ES-I3 (cell line): ENCODE measurements around the gene SEMA3C.

Source experiments
- H3K36me3 ChIP-seq: 2 replicates; pipeline ENCODE4 v1.6.1; 2013; ENCODE audit warnings: mild to moderate bottlenecking, low read length, control low read depth, moderate library complexity; ENCODE audit not compliant: insufficient read depth
- H3K4me1 ChIP-seq: 2 replicates; pipeline ENCODE4 v1.6.1; 2013; ENCODE audit warnings: mild to moderate bottlenecking, control low read depth, low read length; ENCODE audit not compliant: insufficient read depth
- H3K9ac ChIP-seq: 2 replicates; pipeline ENCODE4 v1.6.1; 2013; ENCODE audit warnings: low read depth, mild to moderate bottlenecking, low read length, moderate library complexity
- H3K9me3 ChIP-seq: 2 replicates; pipeline ENCODE4 v1.6.1; 2013; ENCODE audit warnings: mild to moderate bottlenecking, low read length, moderate library complexity; ENCODE audit not compliant: control insufficient read depth, insufficient read depth

SEMA3C gene

GRCh38 chr7:80916770-80917741 lies 1.8 kb downstream of the SEMA3C start:
- H3K36me3 ChIP-seq = no peaks in the 10 kb centered on the region
- no peak overlapping the region for H3K9ac ChIP-seq
- H3K4me1 ChIP-seq = no peaks in the 10 kb centered on the region; the same call in 1 of the 2 replicates
- H3K9me3 ChIP-seq = no peaks in the 10 kb centered on the region

DNA sequence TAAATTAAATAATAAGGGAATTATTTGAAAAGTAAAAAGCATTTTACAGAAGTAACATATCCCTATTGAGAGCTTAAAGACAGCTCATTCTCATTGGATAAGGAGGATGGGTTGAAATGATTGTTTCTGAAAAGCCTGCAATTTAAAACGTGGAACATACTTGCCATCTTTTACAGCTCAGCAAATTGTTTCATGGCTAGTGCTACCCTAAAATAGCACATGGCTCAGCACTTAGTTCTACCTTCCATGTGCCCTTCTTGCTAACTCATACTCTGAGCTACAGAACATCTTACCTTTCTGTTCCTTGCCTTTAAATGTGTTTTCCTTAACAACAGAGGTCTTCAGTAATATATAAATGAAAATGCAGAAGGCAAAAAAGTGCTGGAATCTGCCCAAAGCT lies 8.6 kb downstream of the SEMA3C start:
- Histone ChIP-seq H3K36me3 (no peaks in the 10 kb centered on the region), H3K4me1 (0 out of 2 replicates have a peak, but pooled peaks cover 4% of the 10 kb centered on the region), H3K9me3 (no peaks in the 10 kb centered on the region), H3K9ac (no peak overlapping the region)

GRCh38 chr7:80908360-80908797 lies 10.5 kb downstream of the SEMA3C start:
- Histone ChIP-seq H3K9ac (no peak overlapping the region), H3K36me3 (no peaks in the 10 kb centered on the region), H3K4me1 (0 out of 2 replicates have a peak, but pooled peaks cover 4% of the 10 kb centered on the region), H3K9me3 (no peaks in the 10 kb centered on the region)

DNA sequence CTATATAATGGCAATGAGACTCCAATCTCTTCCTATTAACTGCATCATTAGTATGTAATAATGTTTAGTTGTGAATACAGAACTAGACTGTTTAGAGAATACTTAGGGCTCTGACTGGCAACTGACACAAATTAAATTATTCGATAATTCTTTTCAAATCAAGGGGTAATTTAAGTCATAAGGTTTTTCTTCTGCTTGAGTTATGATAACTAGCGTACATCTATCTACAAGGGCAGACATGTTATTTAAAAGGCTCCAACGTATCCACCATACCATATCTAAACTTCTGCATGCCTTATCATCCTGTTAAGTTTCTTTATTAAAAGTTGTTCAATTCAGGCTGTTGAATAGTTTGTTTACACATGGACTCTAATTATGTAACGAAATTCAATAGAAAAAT lies 11.2 kb downstream of the SEMA3C start:
- Histone ChIP-seq H3K36me3 (no peaks in the 10 kb centered on the region), H3K9me3 (no peaks in the 10 kb centered on the region), H3K9ac (no peak overlapping the region), H3K4me1 (0 out of 2 replicates have a peak, but pooled peaks cover 4% of the 10 kb centered on the region)

- Histone ChIP-seq H3K9ac (no peak overlapping the region), H3K4me1 (0 out of 2 replicates have a peak, but pooled peaks cover 4% of the 10 kb centered on the region), H3K9me3 (no peaks in the 10 kb centered on the region), H3K36me3 (no peaks in the 10 kb centered on the region)
Measured at GRCh38 chr7:80907141-80907601, 11.7 kb downstream of the SEMA3C start.

- H3K36me3 ChIP-seq = no peaks in the 10 kb centered on the region
- H3K4me1 ChIP-seq = 0 out of 2 replicates have a peak, but pooled peaks cover 4% of the 10 kb centered on the region
- no peak overlapping the region for H3K9ac ChIP-seq
- H3K9me3 ChIP-seq = no peaks in the 10 kb centered on the region
Measured at GRCh38 chr7:80905334-80905733, 13.5 kb downstream of the SEMA3C start.

DNA sequence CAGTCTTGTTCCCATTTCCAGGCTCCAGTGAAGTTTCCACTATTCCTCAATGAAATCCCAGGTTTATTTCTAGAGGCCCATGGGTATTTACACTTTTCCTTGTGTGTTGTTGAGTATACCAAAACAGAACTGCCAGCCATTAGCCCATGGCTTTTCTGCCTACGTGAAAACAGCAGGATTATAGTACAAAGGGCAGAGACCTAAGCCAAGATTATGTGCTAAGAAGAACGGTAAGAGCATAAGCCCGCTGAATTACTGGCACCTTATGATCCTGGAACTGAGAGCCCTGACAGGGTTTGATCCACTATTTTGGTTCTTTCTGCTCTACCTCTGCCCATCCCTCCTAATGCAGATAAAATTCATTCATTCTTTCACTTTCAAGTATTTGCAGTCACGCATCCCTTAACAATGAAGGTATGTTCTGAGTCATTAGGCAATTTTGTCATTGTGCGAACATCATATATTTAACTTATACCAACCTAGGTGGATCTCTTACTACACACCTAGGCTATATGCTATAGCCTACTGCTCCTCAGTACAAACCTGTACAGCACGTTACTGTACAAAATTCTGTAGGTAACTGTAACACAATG lies 16.0 kb downstream of the SEMA3C start:
- Histone ChIP-seq H3K4me1 (0 out of 2 replicates have a peak, but pooled peaks cover 4% of the 10 kb centered on the region), H3K9me3 (no peaks in the 10 kb centered on the region), H3K9ac (no peak overlapping the region), H3K36me3 (no peaks in the 10 kb centered on the region)

- H3K9me3 ChIP-seq = peaks cover 2% of the 10 kb centered on the region; the same call in 1 of the 2 replicates
- no peak overlapping the region for H3K9ac ChIP-seq
- H3K36me3 ChIP-seq = no peaks in the 10 kb centered on the region
- 0 out of 2 replicates have a peak, but pooled peaks cover 4% of the 10 kb centered on the region for H3K4me1 ChIP-seq
Measured at GRCh38 chr7:80902019-80902418, 16.8 kb downstream of the SEMA3C start.

GRCh38 chr7:80900583-80901576 lies 18.0 kb downstream of the SEMA3C start:
- Histone ChIP-seq H3K36me3 (no peaks in the 10 kb centered on the region), H3K9me3 (peaks cover 2% of the 10 kb centered on the region; the same call in 1 of the 2 replicates), H3K9ac (no peak overlapping the region), H3K4me1 (0 out of 2 replicates have a peak, but pooled peaks cover 4% of the 10 kb centered on the region)

- Histone ChIP-seq H3K4me1 (no peaks in the 10 kb centered on the region), H3K9ac (no peak overlapping the region), H3K9me3 (peaks cover 2% of the 10 kb centered on the region; the same call in 1 of the 2 replicates), H3K36me3 (no peaks in the 10 kb centered on the region)
Measured at GRCh38 chr7:80896906-80897598, 21.8 kb downstream of the SEMA3C start.

GRCh38 chr7:80895056-80895455 lies 23.8 kb downstream of the SEMA3C start:
- Histone ChIP-seq H3K9me3 (peaks cover 2% of the 10 kb centered on the region; the same call in 1 of the 2 replicates), H3K9ac (no peak overlapping the region), H3K36me3 (no peaks in the 10 kb centered on the region), H3K4me1 (no peaks in the 10 kb centered on the region)

- H3K4me1 ChIP-seq = no peaks in the 10 kb centered on the region
- no peak overlapping the region for H3K9ac ChIP-seq
- H3K9me3 ChIP-seq = no peaks in the 10 kb centered on the region
- H3K36me3 ChIP-seq = no peaks in the 10 kb centered on the region
Measured at GRCh38 chr7:80891259-80891544, 27.6 kb downstream of the SEMA3C start.

DNA sequence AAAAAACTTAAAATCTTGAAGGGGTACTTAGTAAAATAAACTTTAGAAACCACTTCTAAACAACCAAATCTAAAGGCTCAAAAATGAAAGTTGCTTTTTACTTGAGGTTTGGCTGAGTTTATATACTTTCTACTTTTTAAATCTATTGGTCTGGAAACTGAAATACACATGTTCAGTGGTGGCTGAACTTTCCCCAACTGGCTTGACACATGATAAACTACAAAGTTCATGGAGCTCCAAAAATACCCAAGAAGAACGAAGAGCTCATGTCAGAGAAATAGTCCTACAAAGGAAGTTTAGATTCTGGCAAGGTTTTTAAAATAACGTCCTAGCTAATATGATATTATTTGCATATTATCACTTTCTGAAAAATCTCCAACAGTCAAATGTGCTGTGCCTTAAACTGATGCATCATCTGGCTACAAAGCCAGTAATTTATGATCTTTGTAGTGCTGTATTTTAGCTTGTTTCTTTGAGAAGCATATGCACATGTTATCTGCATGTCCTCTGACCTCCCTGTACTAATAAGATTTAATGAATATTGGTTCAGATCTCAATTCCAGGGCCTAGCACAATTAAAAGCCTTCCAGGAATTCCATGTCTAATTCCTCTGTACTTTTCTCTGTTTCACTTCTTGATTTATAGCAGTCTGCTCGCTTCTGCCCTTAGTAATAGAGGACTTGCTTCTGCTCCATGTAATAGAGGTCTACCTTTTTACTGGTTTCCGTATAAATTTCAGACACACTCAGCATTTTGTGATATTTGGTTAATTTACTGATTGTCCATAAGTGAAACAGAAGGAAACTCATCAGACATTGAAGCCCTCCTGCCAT lies 28.2 kb downstream of the SEMA3C start:
- Histone ChIP-seq H3K36me3 (no peaks in the 10 kb centered on the region), H3K4me1 (no peaks in the 10 kb centered on the region), H3K9ac (no peak overlapping the region), H3K9me3 (no peaks in the 10 kb centered on the region)
